Measurements from ENCODE around the gene RAPGEF4.

- TF ChIP-seq POLR2A (IDR thresholded peaks at IDR 0.05): no peak
- TF ChIP-seq CTCF (IDR thresholded peaks at IDR 0.05): no peak
- TF ChIP-seq POLR2AphosphoS5 (IDR thresholded peaks at IDR 0.05): no peak
- TF ChIP-seq EP300 (IDR thresholded peaks at IDR 0.05): no peak
Observed at GRCh38 chr2:172998547-172999272, 263.1 kb downstream of the RAPGEF4 start.

Measured in gastroesophageal sphincter (tissue), 3 donors.